Prostate gland (tissue), 2 donors: ENCODE measurements around the gene SSTR4.

Experiments used
- CTCF ChIP-seq, 4 experiments: fragments of 200-600 bp in 2 of 4; fragments of 450-650 bp in 2 of 4; sonication (generic) in 2 of 4; IDR thresholded peaks; 1 replicate in 3 of 4; 2 replicates in 1 of 4; pipeline ENCODE4 v1.5.1; 2016 to 2019; ENCODE audit warnings: antibody characterized with exemption in 4 of 4, mild to moderate bottlenecking in 2 of 4, moderate library complexity in 2 of 4
- POLR2A ChIP-seq: fragments of 450-650 bp; IDR thresholded peaks from one replicate; pipeline ENCODE4 v1.6.1; 2016; ENCODE audit warnings: antibody characterized with exemption, mild to moderate bottlenecking
- POLR2AphosphoS5 ChIP-seq: sonication (generic); formaldehyde crosslinking; IDR thresholded peaks from one replicate; pipeline ENCODE4 v1.6.1; 2017; ENCODE audit warnings: antibody characterized with exemption

DNA sequence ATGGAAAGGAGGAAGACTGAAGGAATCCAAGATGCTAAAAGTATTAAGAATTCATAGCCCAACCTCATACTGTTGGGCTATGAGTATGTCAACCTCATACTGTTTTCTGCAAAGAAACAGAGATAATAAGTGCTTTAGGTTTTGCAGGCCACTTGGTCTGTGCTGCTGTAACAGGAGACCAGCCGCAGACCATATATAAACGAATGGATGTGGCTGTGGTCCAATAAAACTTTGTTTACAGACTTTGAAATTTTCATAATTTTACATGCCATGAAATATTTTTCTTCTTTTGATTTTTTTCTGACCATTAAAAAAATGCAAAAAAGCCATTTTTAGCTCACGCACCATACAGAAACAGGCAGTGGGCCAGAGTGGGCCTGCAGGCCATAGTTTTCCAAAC, 28.1 kb downstream of the SSTR4 start:
- TF ChIP-seq CTCF (IDR thresholded peaks at IDR 0.05) (no peak), POLR2A (no peak), POLR2AphosphoS5 (no peak)
